HepG2 (cell line): Measurements from ENCODE around the gene HPCAL1.

Experiments used
- FOXC1 ChIP-seq: sonication (generic); formaldehyde crosslinking; IDR thresholded peaks from 2 replicates; pipeline ENCODE4 v1.8.0; 2022; ENCODE audit warnings: mild to moderate bottlenecking, missing genetic modification reagents, borderline replicate concordance
- IRX3 ChIP-seq: sonication (generic); formaldehyde crosslinking; IDR thresholded peaks from 2 replicates; pipeline ENCODE4 v1.8.1; 2023; ENCODE audit warnings: mild to moderate bottlenecking, low read depth, missing genetic modification reagents, borderline replicate concordance
- SP4 ChIP-seq: sonication (generic); formaldehyde crosslinking; IDR thresholded peaks from 2 replicates; pipeline ENCODE4 v1.8.1; 2023; ENCODE audit warnings: mild to moderate bottlenecking, missing genetic modification reagents
- STAG1 ChIP-seq: sonication (generic); formaldehyde crosslinking; IDR thresholded peaks from 2 replicates; pipeline ENCODE4 v1.4.0; 2020; ENCODE audit warnings: missing genetic modification reagents
- STAT5B ChIP-seq: sonication (generic); formaldehyde crosslinking; IDR thresholded peaks from 2 replicates; pipeline ENCODE4 v1.4.0; 2020; ENCODE audit warnings: missing genetic modification reagents
- SUZ12 ChIP-seq: fragments of 150-350 bp; IDR thresholded peaks from 2 replicates; pipeline ENCODE4 v1.6.1; 2014; ENCODE audit warnings: low read depth, low read length
- TCF12 ChIP-seq, 2 experiments: fragments of 450-650 bp in 1 of 2; sonication (generic) in 1 of 2; formaldehyde crosslinking in 1 of 2; IDR thresholded peaks; 2 replicates each; pipeline versions ENCODE4 v1.6.1 to v1.8.0; 2017 to 2022; ENCODE audit warnings: antibody characterized with exemption in 1 of 2, mild to moderate bottlenecking in 1 of 2, missing genetic modification reagents in 1 of 2, moderate library complexity in 1 of 2
- ZNF124 ChIP-seq: sonication (generic); formaldehyde crosslinking; IDR thresholded peaks from 2 replicates; pipeline ENCODE4 v1.4.0; 2020; ENCODE audit warnings: missing genetic modification reagents
- ZSCAN9 ChIP-seq: IDR thresholded peaks from 2 replicates; pipeline ENCODE4 v1.6.1; 2016; ENCODE audit warnings: borderline replicate concordance
- TF ChIP-seq, protein P1 (sequence below): sonication (generic); formaldehyde crosslinking; IDR thresholded peaks from 2 replicates; pipeline ENCODE4 v1.5.0; 2020; ENCODE audit warnings: mild to moderate bottlenecking, missing genetic modification reagents, moderate library complexity

DNA sequence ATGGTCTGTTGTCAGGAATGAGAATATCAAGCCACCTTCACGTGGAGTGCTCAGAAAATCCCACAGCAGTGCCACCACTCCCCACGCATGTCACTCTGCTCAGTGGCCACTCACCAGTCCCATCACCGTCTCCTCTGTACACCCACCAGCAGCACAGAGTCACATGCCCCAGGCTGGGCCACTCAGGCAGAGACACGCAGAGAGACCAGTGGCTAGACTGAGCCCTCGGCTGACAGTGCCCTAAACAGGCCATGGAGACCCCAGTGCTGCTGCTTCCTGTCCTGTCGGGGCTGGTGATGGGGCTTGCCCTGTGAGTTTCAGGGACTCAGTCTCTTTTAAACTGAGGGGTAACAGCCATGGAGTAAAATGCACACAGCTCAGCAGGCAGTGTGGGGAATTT, 119.5 kb downstream of the HPCAL1 start:
- TF ChIP-seq ZNF124 (no peak), SP4 (no peak), FOXC1 (CRISPR knock-in tag) (no peak), IRX3 (CRISPR knock-in tag) (no peak), STAG1 (no peak), SUZ12 (no peak), ZSCAN9 (CRISPR knock-in tag) (no peak), STAT5B (CRISPR knock-in tag) (no peak), TCF12 (IDR thresholded peaks at IDR 0.05) (no peak), TCF12 (CRISPR knock-in tag; IDR thresholded peaks at IDR 0.05) (no peak)
- TF ChIP-seq, protein P1, sequence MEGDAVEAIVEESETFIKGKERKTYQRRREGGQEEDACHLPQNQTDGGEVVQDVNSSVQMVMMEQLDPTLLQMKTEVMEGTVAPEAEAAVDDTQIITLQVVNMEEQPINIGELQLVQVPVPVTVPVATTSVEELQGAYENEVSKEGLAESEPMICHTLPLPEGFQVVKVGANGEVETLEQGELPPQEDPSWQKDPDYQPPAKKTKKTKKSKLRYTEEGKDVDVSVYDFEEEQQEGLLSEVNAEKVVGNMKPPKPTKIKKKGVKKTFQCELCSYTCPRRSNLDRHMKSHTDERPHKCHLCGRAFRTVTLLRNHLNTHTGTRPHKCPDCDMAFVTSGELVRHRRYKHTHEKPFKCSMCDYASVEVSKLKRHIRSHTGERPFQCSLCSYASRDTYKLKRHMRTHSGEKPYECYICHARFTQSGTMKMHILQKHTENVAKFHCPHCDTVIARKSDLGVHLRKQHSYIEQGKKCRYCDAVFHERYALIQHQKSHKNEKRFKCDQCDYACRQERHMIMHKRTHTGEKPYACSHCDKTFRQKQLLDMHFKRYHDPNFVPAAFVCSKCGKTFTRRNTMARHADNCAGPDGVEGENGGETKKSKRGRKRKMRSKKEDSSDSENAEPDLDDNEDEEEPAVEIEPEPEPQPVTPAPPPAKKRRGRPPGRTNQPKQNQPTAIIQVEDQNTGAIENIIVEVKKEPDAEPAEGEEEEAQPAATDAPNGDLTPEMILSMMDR (CRISPR knock-in tag): no peak
